Neuron (in vitro differentiated cells): Measurements from ENCODE around the gene CCDC138.

Source experiments
- H2AFZ ChIP-seq: one replicate; pipeline ENCODE4 v1.6.1; 2013; ENCODE audit warnings: low read depth, mild to moderate bottlenecking, inconsistent platforms, low read length, moderate library complexity
- H3K27me3 ChIP-seq: one replicate; pipeline ENCODE4 v1.6.1; 2013; ENCODE audit warnings: low read length; ENCODE audit not compliant: insufficient read depth
- H3K36me3 ChIP-seq: one replicate; pipeline ENCODE4 v1.6.1; 2013; ENCODE audit warnings: low read length; ENCODE audit not compliant: insufficient read depth
- H3K4me1 ChIP-seq: one replicate; pipeline ENCODE4 v1.6.1; 2013; ENCODE audit warnings: low read length; ENCODE audit not compliant: insufficient read depth
- H3K4me3 ChIP-seq: 2 replicates; pipeline ENCODE4 v1.5.1; 2013; ENCODE audit warnings: mild to moderate bottlenecking, low read length, moderate library complexity
- H3K9me3 ChIP-seq: one replicate; pipeline ENCODE4 v1.6.1; 2013; ENCODE audit warnings: low read length

Gene CCDC138

GRCh38 chr2:108835040-108835439 is 48.5 kb downstream of the CCDC138 start:
- Histone ChIP-seq H3K4me3 (no peak overlapping the region), H3K4me1 (no peaks in the 10 kb centered on the region), H2AFZ (no peak overlapping the region), H3K27me3 (no peaks in the 10 kb centered on the region), H3K36me3 (peaks cover 4% of the 10 kb centered on the region), H3K9me3 (peaks cover 4% of the 10 kb centered on the region)

DNA sequence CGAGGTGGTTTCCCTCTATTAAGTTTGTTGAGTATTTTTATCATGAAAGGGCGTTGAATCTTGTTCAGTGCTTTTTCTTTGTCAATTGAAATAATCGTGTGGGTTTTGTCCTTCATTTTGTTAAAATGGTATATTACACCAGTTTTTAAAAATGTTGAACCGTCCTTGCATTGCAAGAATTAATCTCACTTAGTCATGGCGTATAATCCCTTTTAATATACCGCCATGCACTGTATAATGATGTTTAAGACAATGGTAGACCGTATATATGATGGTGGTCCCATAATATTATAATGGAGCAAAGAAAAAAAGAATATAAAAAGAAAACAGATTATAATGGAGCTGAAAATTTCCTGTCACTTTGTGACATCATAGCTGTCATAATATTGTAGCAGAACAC is 50.6 kb downstream of the CCDC138 start:
- no peaks in the 10 kb centered on the region for H3K27me3 ChIP-seq
- H3K4me1 ChIP-seq = no peaks in the 10 kb centered on the region
- H3K9me3 ChIP-seq = peaks cover 10% of the 10 kb centered on the region
- no peak overlapping the region for H3K4me3 ChIP-seq
- H2AFZ ChIP-seq = no peak overlapping the region
- H3K36me3 ChIP-seq = peaks cover 11% of the 10 kb centered on the region

DNA sequence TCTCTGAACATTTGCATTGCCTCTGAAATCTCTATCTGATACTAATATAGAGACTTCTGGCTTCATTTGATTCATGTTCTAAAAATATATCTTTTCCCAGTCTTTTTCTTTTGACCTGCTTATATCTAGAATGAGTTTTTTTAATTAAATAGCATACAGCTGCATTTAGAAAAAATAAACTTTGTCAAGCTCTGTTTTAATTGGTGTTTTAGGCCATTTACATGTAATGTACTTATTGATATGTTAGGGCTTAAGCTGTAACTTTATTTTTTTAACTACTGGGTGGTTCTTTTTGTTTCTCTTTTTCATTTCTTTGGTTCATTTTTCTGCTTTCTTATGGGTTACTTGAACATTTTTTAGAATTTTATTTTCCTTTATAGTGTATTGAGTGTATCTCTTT is 54.9 kb downstream of the CCDC138 start:
- no peaks in the 10 kb centered on the region for H3K27me3 ChIP-seq
- peaks cover 12% of the 10 kb centered on the region for H3K9me3 ChIP-seq
- no peak overlapping the region for H3K4me3 ChIP-seq
- no peak overlapping the region for H2AFZ ChIP-seq
- peaks cover 17% of the 10 kb centered on the region for H3K36me3 ChIP-seq
- H3K4me1 ChIP-seq = no peaks in the 10 kb centered on the region

DNA sequence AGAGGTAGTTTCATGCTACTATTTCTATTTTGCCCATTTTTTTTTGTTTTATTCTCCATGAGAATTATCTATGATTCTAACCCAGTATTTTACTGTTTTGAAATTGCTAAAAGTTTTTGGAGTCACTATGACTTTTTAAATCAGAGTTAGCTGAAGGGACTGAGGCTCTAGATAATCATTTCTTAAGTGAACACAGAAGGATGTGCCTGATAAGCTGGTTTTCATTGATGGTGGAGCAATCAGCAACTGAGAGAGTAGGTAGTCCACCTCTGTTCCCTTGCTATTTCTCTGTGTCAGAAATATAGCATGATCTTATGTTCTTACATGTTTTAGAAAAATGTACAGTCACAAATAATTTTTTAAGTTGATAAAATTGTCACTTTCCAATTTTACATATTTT is 59.4 kb downstream of the CCDC138 start:
- peaks cover 6% of the 10 kb centered on the region for H3K9me3 ChIP-seq
- peaks cover 24% of the 10 kb centered on the region for H3K36me3 ChIP-seq
- no peak overlapping the region for H2AFZ ChIP-seq
- H3K27me3 ChIP-seq = no peaks in the 10 kb centered on the region
- no peak overlapping the region for H3K4me3 ChIP-seq
- H3K4me1 ChIP-seq = no peaks in the 10 kb centered on the region

- H3K9me3 ChIP-seq = peaks cover 3% of the 10 kb centered on the region
- H3K4me1 ChIP-seq = no peaks in the 10 kb centered on the region
- H3K27me3 ChIP-seq = no peaks in the 10 kb centered on the region
- H2AFZ ChIP-seq = no peak overlapping the region
- no peak overlapping the region for H3K4me3 ChIP-seq
- peaks cover 22% of the 10 kb centered on the region for H3K36me3 ChIP-seq
Measured at GRCh38 chr2:108847000-108847399, 60.4 kb downstream of the CCDC138 start.

GRCh38 chr2:108852375-108852774 is 65.8 kb downstream of the CCDC138 start:
- peaks cover 4% of the 10 kb centered on the region for H3K9me3 ChIP-seq
- no peaks in the 10 kb centered on the region for H3K27me3 ChIP-seq
- no peaks in the 10 kb centered on the region for H3K4me1 ChIP-seq
- H3K4me3 ChIP-seq = no peak overlapping the region
- H3K36me3 ChIP-seq = peaks cover 27% of the 10 kb centered on the region
- H2AFZ ChIP-seq = no peak overlapping the region

GRCh38 chr2:108853421-108853820 is 66.8 kb downstream of the CCDC138 start:
- peaks cover 27% of the 10 kb centered on the region for H3K36me3 ChIP-seq

GRCh38 chr2:108854484-108854883 is 67.9 kb downstream of the CCDC138 start:
- Histone ChIP-seq H3K4me1 (no peaks in the 10 kb centered on the region), H3K9me3 (peaks cover 6% of the 10 kb centered on the region), H3K36me3 (peaks cover 30% of the 10 kb centered on the region), H3K4me3 (no peak overlapping the region), H2AFZ (no peak overlapping the region), H3K27me3 (no peaks in the 10 kb centered on the region)

More at GRCh38 chr2:108853421-108853820, 66.8 kb downstream of the CCDC138 start:
- H3K9me3 ChIP-seq = peaks cover 6% of the 10 kb centered on the region
- H3K4me3 ChIP-seq = no peak overlapping the region
- no peak overlapping the region for H2AFZ ChIP-seq
- H3K27me3 ChIP-seq = no peaks in the 10 kb centered on the region
- H3K4me1 ChIP-seq = no peaks in the 10 kb centered on the region

- Histone ChIP-seq H3K36me3 (peaks cover 26% of the 10 kb centered on the region), H3K27me3 (no peaks in the 10 kb centered on the region), H3K4me1 (no peaks in the 10 kb centered on the region), H2AFZ (no peak overlapping the region), H3K9me3 (peaks cover 6% of the 10 kb centered on the region), H3K4me3 (no peak overlapping the region)
Measured at GRCh38 chr2:108855194-108855593, 68.6 kb downstream of the CCDC138 start.

GRCh38 chr2:108858894-108859293 is 72.3 kb downstream of the CCDC138 start:
- peaks cover 2% of the 10 kb centered on the region for H3K9me3 ChIP-seq
- H3K27me3 ChIP-seq = no peaks in the 10 kb centered on the region
- no peak overlapping the region for H3K4me3 ChIP-seq
- H3K36me3 ChIP-seq = peaks cover 16% of the 10 kb centered on the region
- no peak overlapping the region for H2AFZ ChIP-seq
- H3K4me1 ChIP-seq = no peaks in the 10 kb centered on the region

- peaks cover 16% of the 10 kb centered on the region for H3K9me3 ChIP-seq
- no peak overlapping the region for H2AFZ ChIP-seq
- H3K4me1 ChIP-seq = no peaks in the 10 kb centered on the region
- no peaks in the 10 kb centered on the region for H3K27me3 ChIP-seq
- H3K4me3 ChIP-seq = no peak overlapping the region
- peaks cover 32% of the 10 kb centered on the region for H3K36me3 ChIP-seq
Measured at GRCh38 chr2:108866041-108866440, 79.5 kb downstream of the CCDC138 start.

DNA sequence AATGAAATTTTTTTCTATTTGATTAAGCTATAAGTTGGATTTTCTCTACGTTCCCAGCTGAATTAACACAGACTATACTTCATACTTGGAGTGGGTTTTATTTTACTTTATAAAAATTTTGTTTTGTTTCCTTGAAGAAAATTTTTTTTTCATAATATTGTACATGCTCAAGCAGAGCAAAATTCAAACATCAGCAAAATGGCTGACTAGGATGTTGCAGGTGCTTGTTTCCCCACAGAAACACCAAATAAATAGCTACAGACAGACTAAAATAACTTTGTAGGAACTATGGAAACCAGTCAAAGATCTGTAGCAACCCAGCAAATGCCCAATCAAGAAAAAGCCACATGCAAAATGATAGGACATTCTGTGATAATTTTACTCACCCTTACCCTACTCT is 82.3 kb downstream of the CCDC138 start:
- H3K27me3 ChIP-seq = no peaks in the 10 kb centered on the region
- peaks cover 16% of the 10 kb centered on the region for H3K9me3 ChIP-seq
- no peak overlapping the region for H3K4me3 ChIP-seq
- peaks cover 27% of the 10 kb centered on the region for H3K36me3 ChIP-seq
- H3K4me1 ChIP-seq = no peaks in the 10 kb centered on the region
- no peak overlapping the region for H2AFZ ChIP-seq

- H2AFZ ChIP-seq = no peak overlapping the region
- H3K27me3 ChIP-seq = no peaks in the 10 kb centered on the region
- no peak overlapping the region for H3K4me3 ChIP-seq
- H3K36me3 ChIP-seq = peaks cover 30% of the 10 kb centered on the region
- H3K9me3 ChIP-seq = peaks cover 16% of the 10 kb centered on the region
- H3K4me1 ChIP-seq = no peaks in the 10 kb centered on the region
Measured at GRCh38 chr2:108869542-108869941, 83.0 kb downstream of the CCDC138 start.

DNA sequence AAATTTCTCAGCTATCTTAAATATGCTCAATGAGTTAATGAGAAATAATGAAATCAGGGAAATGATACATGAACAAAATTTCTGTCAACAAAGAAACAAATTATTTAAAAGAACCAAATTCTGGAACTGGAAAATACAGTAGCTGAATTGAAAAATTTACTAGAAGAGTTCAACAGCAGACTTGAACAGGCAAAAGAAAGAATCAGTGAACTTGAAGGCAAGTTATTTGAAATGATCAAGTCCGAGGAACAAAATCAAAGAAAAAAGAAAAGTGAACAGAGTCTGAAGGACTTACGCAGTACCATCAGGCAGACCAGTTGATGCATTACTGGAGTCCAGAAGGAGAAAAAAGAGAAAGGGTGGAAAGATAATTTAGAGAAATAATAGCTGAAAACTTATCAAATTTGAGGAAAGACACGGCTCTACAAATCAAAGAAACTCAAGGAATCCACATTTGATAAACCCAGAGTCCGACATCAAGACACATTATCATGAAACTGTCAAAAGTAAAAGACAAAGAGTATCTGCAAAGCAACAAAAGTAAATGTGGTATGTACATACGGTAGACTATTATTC is 83.6 kb downstream of the CCDC138 start:
- Histone ChIP-seq H3K27me3 (no peaks in the 10 kb centered on the region), H3K36me3 (peaks cover 30% of the 10 kb centered on the region), H3K4me1 (no peaks in the 10 kb centered on the region), H3K4me3 (no peak overlapping the region), H2AFZ (no peak overlapping the region), H3K9me3 (peaks cover 16% of the 10 kb centered on the region)
